Hepatocyte (in vitro differentiated cells): ENCODE measurements around the gene LAMA3. TPM values are rescaled to one million over a fixed set of nuclear protein-coding genes. Genes with fewer than 3 reads are reported as not detected.
"Not testable (repeated sequence)": the region's sequence is repeated elsewhere in the genome, so short reads cannot be mapped to it uniquely, and the experiment has no call there.

Experiments used
- DNase-seq: peaks from one replicate; pipeline ENCODE4 v3.0.0-alpha.2; 2016; ENCODE audit warnings: low spot score
- H2AFZ ChIP-seq: fragments of 200-600 bp; sonication (generic); 2 replicates; pipeline ENCODE4 v1.6.0; 2016; ENCODE audit warnings: antibody characterized with exemption, mild to moderate bottlenecking
- H3K27ac ChIP-seq: fragments of 200-600 bp; sonication (generic); 2 replicates; pipeline ENCODE4 v1.5.1; 2016; ENCODE audit warnings: mild to moderate bottlenecking
- H3K27me3 ChIP-seq: fragments of 200-600 bp; sonication (generic); 2 replicates; pipeline ENCODE4 v1.6.1; 2016
- H3K36me3 ChIP-seq: fragments of 200-600 bp; sonication (generic); replicated peaks from 2 replicates; pipeline ENCODE4 v1.5.1; 2016; ENCODE audit warnings: low read depth; ENCODE audit not compliant: insufficient read depth
- H3K4me1 ChIP-seq: fragments of 200-600 bp; sonication (generic); 2 replicates; pipeline ENCODE4 v1.5.1; 2016; ENCODE audit warnings: mild to moderate bottlenecking, moderate library complexity; ENCODE audit not compliant: insufficient read depth
- H3K4me2 ChIP-seq: fragments of 200-600 bp; sonication (generic); 2 replicates; pipeline ENCODE4 v1.6.0; 2016
- H3K4me3 ChIP-seq: fragments of 200-600 bp; sonication (generic); 2 replicates; pipeline ENCODE4 v1.5.1; 2016; ENCODE audit warnings: mild to moderate bottlenecking
- H3K79me2 ChIP-seq: fragments of 200-600 bp; sonication (generic); 2 replicates; pipeline ENCODE4 v1.6.0; 2017; ENCODE audit warnings: mild to moderate bottlenecking
- H3K9me2 ChIP-seq: fragments of 200-600 bp; sonication (generic); replicated peaks from 2 replicates; pipeline ENCODE4 v1.6.0; 2017; ENCODE audit warnings: mild to moderate bottlenecking; ENCODE audit not compliant: insufficient read depth
- H3K9me3 ChIP-seq: fragments of 200-600 bp; sonication (generic); 2 replicates; pipeline ENCODE4 v1.5.1; 2016; ENCODE audit warnings: low read depth, mild to moderate bottlenecking
- H4K20me1 ChIP-seq: fragments of 200-600 bp; sonication (generic); 2 replicates; pipeline ENCODE4 v1.6.0; 2016; ENCODE audit warnings: mild to moderate bottlenecking; ENCODE audit not compliant: insufficient read depth, poor library complexity, severe bottlenecking
- EZH2 ChIP-seq: fragments of 200-600 bp; sonication (generic); IDR thresholded peaks from 2 replicates; pipeline ENCODE4 v1.6.1; 2016; ENCODE audit warnings: antibody characterized with exemption, mild to moderate bottlenecking, borderline replicate concordance
- EZH2phosphoT487 ChIP-seq: fragments of 200-600 bp; sonication (generic); IDR thresholded peaks from one replicate; pipeline ENCODE4 v1.6.1; 2018; ENCODE audit warnings: antibody characterized with exemption, mild to moderate bottlenecking, low read depth, moderate library complexity; ENCODE audit not compliant: unreplicated experiment, severe bottlenecking
- WGBS: methylation state at CpG from one replicate; pipeline ENCODE4 v1.1.6; 2016; ENCODE audit warnings: low lambda C conversion rate; ENCODE audit errors: missing lambda C conversion rate; 5-methylcytosine and 5-hydroxymethylcytosine counted together
- polyA plus RNA-seq: library from polyadenylated mRNA; unstranded; fragments of >200 nt; fragmentation: Nextera tagmentation; extraction: Ambion mirVana; gene quantifications from 2 replicates; pipeline ENCODE4 v1.2.1, GENCODE V29; 2016
- total RNA-seq: library from RNA; depleted of rRNA; stranded (reverse); fragments of >200 nt; gene quantifications from 2 replicates; pipeline ENCODE4 v1.2.3, GENCODE V29; 2014
- TF ChIP-seq, protein P1 (sequence below): fragments of 200-600 bp; sonication (generic); IDR thresholded peaks from 2 replicates; pipeline ENCODE4 v1.5.1; 2016; ENCODE audit warnings: antibody characterized with exemption, mild to moderate bottlenecking; ENCODE audit not compliant: poor library complexity

The LAMA3 gene
- total and polyA plus RNA-seq, 2 experiments from 2014 or later: 29.9 to 52.1 TPM

DNA sequence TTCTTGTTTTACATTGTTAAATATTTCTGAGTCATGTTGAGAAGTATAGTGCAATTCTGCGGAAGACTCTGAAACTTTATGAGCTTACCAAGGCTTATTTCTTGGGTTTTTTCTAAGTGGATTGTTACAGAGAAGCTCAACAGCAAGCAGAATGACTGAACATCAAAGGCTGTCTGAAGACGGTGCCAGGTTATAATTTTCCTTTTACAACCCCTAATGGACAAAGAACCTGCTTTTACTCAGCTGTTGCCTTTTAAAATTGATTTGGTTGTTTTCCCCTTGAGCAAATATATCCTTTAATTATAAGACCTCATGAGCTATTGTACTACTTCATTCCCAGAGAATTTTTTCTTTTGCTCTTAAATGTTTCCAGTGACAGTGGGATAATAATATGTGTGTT, 41.6 kb downstream of the LAMA3 start:
- H3K79me2 ChIP-seq: no peaks in the 10 kb centered on the region
- TF ChIP-seq EZH2: no peak
- TF ChIP-seq, protein P1, sequence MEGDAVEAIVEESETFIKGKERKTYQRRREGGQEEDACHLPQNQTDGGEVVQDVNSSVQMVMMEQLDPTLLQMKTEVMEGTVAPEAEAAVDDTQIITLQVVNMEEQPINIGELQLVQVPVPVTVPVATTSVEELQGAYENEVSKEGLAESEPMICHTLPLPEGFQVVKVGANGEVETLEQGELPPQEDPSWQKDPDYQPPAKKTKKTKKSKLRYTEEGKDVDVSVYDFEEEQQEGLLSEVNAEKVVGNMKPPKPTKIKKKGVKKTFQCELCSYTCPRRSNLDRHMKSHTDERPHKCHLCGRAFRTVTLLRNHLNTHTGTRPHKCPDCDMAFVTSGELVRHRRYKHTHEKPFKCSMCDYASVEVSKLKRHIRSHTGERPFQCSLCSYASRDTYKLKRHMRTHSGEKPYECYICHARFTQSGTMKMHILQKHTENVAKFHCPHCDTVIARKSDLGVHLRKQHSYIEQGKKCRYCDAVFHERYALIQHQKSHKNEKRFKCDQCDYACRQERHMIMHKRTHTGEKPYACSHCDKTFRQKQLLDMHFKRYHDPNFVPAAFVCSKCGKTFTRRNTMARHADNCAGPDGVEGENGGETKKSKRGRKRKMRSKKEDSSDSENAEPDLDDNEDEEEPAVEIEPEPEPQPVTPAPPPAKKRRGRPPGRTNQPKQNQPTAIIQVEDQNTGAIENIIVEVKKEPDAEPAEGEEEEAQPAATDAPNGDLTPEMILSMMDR: no peak
- no peak for TF ChIP-seq EZH2phosphoT487
- peak overlapping the region; percentile 4 for H3K4me2 ChIP-seq
- H3K9me2 ChIP-seq: no peaks in the 10 kb centered on the region
- H4K20me1 ChIP-seq: no peaks in the 10 kb centered on the region
- no peak overlapping the region for H2AFZ ChIP-seq
- peaks cover 28% of the 10 kb centered on the region for H3K4me1 ChIP-seq
- DNase-seq: no peak
- H3K36me3 ChIP-seq: no peaks in the 10 kb centered on the region
- WGBS: 27% methylated on average over 2 of the region's 2 CpGs
- H3K27me3 ChIP-seq: no peaks in the 10 kb centered on the region
- H3K4me3 ChIP-seq: no peak overlapping the region
- H3K9me3 ChIP-seq: no peaks in the 10 kb centered on the region
- peak overlapping the region; percentile 36 for H3K27ac ChIP-seq

DNA sequence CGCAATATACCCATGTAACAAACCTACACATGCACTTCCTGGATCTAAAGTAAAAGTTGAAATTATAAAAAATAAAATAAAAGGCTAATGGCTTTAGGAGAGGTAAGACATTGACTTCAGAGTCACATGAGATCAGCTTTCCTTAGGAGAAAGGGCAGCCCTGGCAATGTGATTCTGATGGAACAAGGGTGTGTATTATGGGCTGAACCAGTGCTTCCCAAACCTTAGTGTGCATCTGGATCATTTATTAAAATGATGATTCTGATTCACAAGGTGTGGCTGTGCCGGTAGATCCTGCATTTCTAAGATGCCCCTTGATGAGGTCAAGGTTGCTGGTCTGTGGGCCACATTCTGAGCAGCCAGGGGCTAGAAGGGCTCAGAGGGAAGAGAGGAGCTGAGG, 42.6 kb downstream of the LAMA3 start:
- no peak for TF ChIP-seq EZH2phosphoT487
- no peak for TF ChIP-seq EZH2
- TF ChIP-seq, protein P1: no peak
- Histone ChIP-seq H3K4me2 (no peak overlapping the region), H3K9me2 (no peaks in the 10 kb centered on the region), H3K4me3 (no peak overlapping the region), H3K9me3 (no peaks in the 10 kb centered on the region), H4K20me1 (no peaks in the 10 kb centered on the region), H3K4me1 (peaks cover 24% of the 10 kb centered on the region), H3K27ac (peak overlapping the region; percentile 36), H2AFZ (no peak overlapping the region), H3K27me3 (no peaks in the 10 kb centered on the region), H3K79me2 (no peaks in the 10 kb centered on the region), H3K36me3 (no peaks in the 10 kb centered on the region)
- WGBS: 89% methylated on average over 2 of the region's 2 CpGs
- no peak for DNase-seq

DNA sequence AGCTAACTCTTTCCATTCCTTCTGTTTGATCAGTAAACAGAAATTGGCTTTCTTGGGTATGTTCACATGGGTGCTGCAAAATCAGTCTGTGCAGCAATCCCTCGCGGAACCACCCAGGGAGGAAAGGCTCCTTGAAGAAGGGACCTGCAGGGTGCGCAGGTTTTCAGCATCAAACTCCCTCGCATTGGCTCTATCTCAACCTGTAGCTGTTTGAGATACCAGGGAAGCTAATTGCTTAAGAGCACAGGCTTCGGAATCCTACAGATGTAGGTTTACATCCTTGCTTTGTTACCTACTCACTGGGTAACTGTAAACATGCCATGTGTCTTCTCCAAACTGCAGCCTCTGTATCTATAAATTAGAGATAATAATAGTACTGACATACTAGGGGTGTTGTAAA, 43.2 kb downstream of the LAMA3 start:
- no peaks in the 10 kb centered on the region for H3K36me3 ChIP-seq
- no peaks in the 10 kb centered on the region for H3K27me3 ChIP-seq
- DNase-seq: no peak
- no peak overlapping the region for H3K4me3 ChIP-seq
- no peak overlapping the region for H3K27ac ChIP-seq
- H3K9me2 ChIP-seq: no peaks in the 10 kb centered on the region
- no peak overlapping the region for H2AFZ ChIP-seq
- no peaks in the 10 kb centered on the region for H4K20me1 ChIP-seq
- H3K4me2 ChIP-seq: no peak overlapping the region
- no peak for TF ChIP-seq EZH2
- TF ChIP-seq EZH2phosphoT487: no peak
- TF ChIP-seq, protein P1: no peak
- 78% methylated on average over 5 of the region's 5 CpGs for WGBS
- H3K79me2 ChIP-seq: no peaks in the 10 kb centered on the region
- peaks cover 24% of the 10 kb centered on the region for H3K4me1 ChIP-seq
- H3K9me3 ChIP-seq: no peaks in the 10 kb centered on the region

DNA sequence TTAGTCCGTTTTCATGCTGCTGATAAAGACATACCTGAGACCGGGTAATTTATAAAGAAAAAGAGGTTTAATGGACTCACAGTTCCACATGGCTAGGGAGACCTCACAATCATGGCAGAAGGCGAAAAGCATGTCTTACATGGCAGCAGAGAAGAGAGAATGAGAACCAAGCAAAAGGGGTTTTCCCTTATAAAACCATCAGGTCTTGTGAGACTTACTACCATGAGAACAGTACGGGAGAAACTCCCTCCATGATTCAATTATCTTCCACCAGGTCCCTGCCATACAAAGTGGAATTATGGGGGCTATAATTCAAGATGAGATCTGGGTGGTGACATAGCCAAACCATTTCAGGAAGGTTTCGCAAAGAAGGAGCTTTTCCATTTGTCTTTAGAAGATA, 44.0 kb downstream of the LAMA3 start:
- H4K20me1 ChIP-seq, H3K79me2 ChIP-seq, H3K4me2 ChIP-seq, H3K4me3 ChIP-seq, H3K9me3 ChIP-seq, DNase-seq, H3K36me3 ChIP-seq, H2AFZ ChIP-seq, H3K27me3 ChIP-seq, H3K27ac ChIP-seq, H3K9me2 ChIP-seq: not testable (repeated sequence)
- 88% methylated on average over 5 of the region's 5 CpGs for WGBS
- H3K4me1 ChIP-seq: peaks cover 24% of the 10 kb centered on the region
